ENCODE results near the gene HSF2. TPM values are rescaled to one million over a fixed set of nuclear protein-coding genes. Genes with fewer than 3 reads are reported as not detected.

Gene HSF2
- polyA plus RNA-seq, 2 of the 4 experiments (the other 2 are of a cell fraction), result 9.2 to 25.9 TPM

- no peak for TF ChIP-seq HMGXB4 (CRISPR knock-in tag; IDR thresholded peaks at IDR 0.05; ENCODE audit: borderline replicate concordance)
- no peak for TF ChIP-seq POLR2AphosphoS2 (conservative IDR thresholded peaks at IDR 0.05; ENCODE audit: low read length)
Measured at GRCh38 chr6:122400121-122400450, 634 bp downstream of the HSF2 start (continued).

- peak overlapping the region; percentile 92 to 97 for H3K27ac ChIP-seq
- DNase-seq (ENCODE audit: low read depth in 1 of 2, low spot score in 1 of 2) (no peak), FAIRE-seq (no peak), ATAC-seq (no peak)
- peak overlapping the region; percentile 82 for H3K4me2 ChIP-seq
- H3K4me3 ChIP-seq, result peak overlapping the region; percentile 99
- 52% methylated on average over 4 of the region's 4 CpGs for WGBS (ENCODE audit: missing lambda C conversion rate)
- H3K9me3 ChIP-seq, result no peaks in the 10 kb centered on the region
- H3K4me1 ChIP-seq, result peaks cover 11% of the 10 kb centered on the region; the same call in 2 of the 3 replicates
- ChIA-PET POLR2A (no interaction called here), CTCF (no interaction called here)
- TF ChIP-seq POLR2A (IDR thresholded peaks at IDR 0.05; ENCODE audit: low read length), result no peak
Measured at GRCh38 chr6:122400462-122401089, 1.1 kb downstream of the HSF2 start.

- FAIRE-seq, result no peak
- ChIA-PET POLR2A (no interaction called here), CTCF (no interaction called here)
- Histone ChIP-seq H3K4me3 (no peak overlapping the region; the same call in 2 of the 3 replicates), H3K4me1 (peaks cover 11% of the 10 kb centered on the region; the same call in 2 of the 3 replicates), H3K27ac (no peak overlapping the region), H3K9me3 (no peaks in the 10 kb centered on the region), H3K4me2 (peak overlapping the region; percentile 82)
- no peak for ATAC-seq
- no peak for DNase-seq (ENCODE audit: low read depth in 1 of 2, low spot score in 1 of 2)
- WGBS (ENCODE audit: missing lambda C conversion rate), result 94% methylated on average over 4 of the region's 4 CpGs
- TF ChIP-seq FOSL2 (IDR thresholded peaks at IDR 0.05), result no peak
- no peak for TF ChIP-seq FOSL2 (CRISPR knock-in tag; IDR thresholded peaks at IDR 0.05)
- TF ChIP-seq BCL3 (IDR thresholded peaks at IDR 0.05), result no peak
- TF ChIP-seq ZC3H11A (IDR thresholded peaks at IDR 0.05), result no peak
- no peak for TF ChIP-seq REST (IDR thresholded peaks at IDR 0.05)
- no peak for TF ChIP-seq HOXB13 (CRISPR knock-in tag; IDR thresholded peaks at IDR 0.05; ENCODE audit: low read depth)
- no peak for TF ChIP-seq NFE2L2 (conservative IDR thresholded peaks at IDR 0.05; ENCODE audit: low read length)
- TF ChIP-seq RAD21 (conservative IDR thresholded peaks at IDR 0.05 in 1 of 2, IDR thresholded peaks at IDR 0.05 in 1 of 2), result no peak
- TF ChIP-seq GATA3 (IDR thresholded peaks at IDR 0.05; ENCODE audit: borderline replicate concordance), result no peak
- TF ChIP-seq PHF8 (IDR thresholded peaks at IDR 0.05; ENCODE audit: borderline replicate concordance, low read depth), result no peak
- TF ChIP-seq USF2 (IDR thresholded peaks at IDR 0.05), result no peak
- no peak for TF ChIP-seq SREBF2 (IDR thresholded peaks at IDR 0.05)
- TF ChIP-seq MYC (IDR thresholded peaks at IDR 0.05; ENCODE audit: borderline replicate concordance, low read length), result no peak
- TF ChIP-seq CBX8 (IDR thresholded peaks at IDR 0.05), result no peak
Measured at GRCh38 chr6:122401104-122401503, 1.7 kb downstream of the HSF2 start.
